Stomach (tissue), 9 donors: ENCODE data around the gene MCF2L2. TPM values are rescaled to one million over a fixed set of nuclear protein-coding genes. Genes with fewer than 3 reads are reported as not detected.
A peak's percentile ranks its signal among the peaks of the same experiment; 100 is the strongest.

Source experiments
- DNase-seq, 2 donors: peaks; one replicate each; pipeline versions ENCODE4 v3.0.0 to v3.0.0-alpha.2; 2013 to 2019
- H3K27ac ChIP-seq, 5 donors: fragments of 200-600 bp in 4 of 5; sonication (generic) in 4 of 5; one replicate each; pipeline ENCODE4 v1.5.1; 2013 to 2019; ENCODE audit warnings: mild to moderate bottlenecking in 1 of 5, moderate library complexity in 1 of 5
- H3K27me3 ChIP-seq, 3 donors: fragments of 200-600 bp; sonication (generic); one replicate each; pipeline ENCODE4 v1.5.1; 2017 to 2019; ENCODE audit warnings: mixed run types in 1 of 3
- H3K36me3 ChIP-seq, 4 donors: fragments of 200-600 bp; sonication (generic); 1 replicate in 3 of 4; 2 replicates in 1 of 4; pipeline ENCODE4 v1.5.1; 2016 to 2019
- H3K4me1 ChIP-seq, 4 donors: fragments of 200-600 bp; sonication (generic); one replicate each; pipeline ENCODE4 v1.5.1; 2016 to 2019
- H3K4me3 ChIP-seq, 4 donors: fragments of 200-600 bp; sonication (generic) in 3 of 4; one replicate each; pipeline ENCODE4 v1.5.1; 2016 to 2019; ENCODE audit warnings: mild to moderate bottlenecking in 1 of 4
- H3K9me3 ChIP-seq, 4 donors: fragments of 200-600 bp; sonication (generic); one replicate each; pipeline ENCODE4 v1.5.1; 2016 to 2019
- CTCF ChIP-seq, 7 experiments: fragments of 450-650 bp in 4 of 7; fragments of 200-600 bp in 3 of 7; sonication (generic) in 3 of 7; IDR thresholded peaks; one replicate each; pipeline ENCODE4 v1.5.1; 2016 to 2019; ENCODE audit warnings: antibody characterized with exemption in 7 of 7, control low read depth in 2 of 7, mild to moderate bottlenecking in 1 of 7
- EP300 ChIP-seq: sonication (generic); formaldehyde crosslinking; IDR thresholded peaks from one replicate; pipeline ENCODE4 v1.6.1; 2017; ENCODE audit warnings: antibody characterized with exemption
- POLR2A ChIP-seq, 4 donors: fragments of 450-650 bp; IDR thresholded peaks; one replicate each; pipeline ENCODE4 v1.6.1; 2016; ENCODE audit warnings: antibody characterized with exemption in 4 of 4, control low read depth in 2 of 4, mild to moderate bottlenecking in 1 of 4, moderate library complexity in 1 of 4
- POLR2AphosphoS5 ChIP-seq, 3 donors: sonication (generic); formaldehyde crosslinking; IDR thresholded peaks; one replicate each; pipeline ENCODE4 v1.6.1; 2016; ENCODE audit warnings: antibody characterized with exemption in 3 of 3
- WGBS, 5 donors: extraction: QIAGEN DNeasy Blood & Tissue Kit in 3 of 5; methylation state at CpG; one replicate each; pipeline versions ENCODE4 v1.1.5 to v1.1.7; 2013 to 2018; 5-methylcytosine and 5-hydroxymethylcytosine counted together
- intact Hi-C: fragments of 100-400 bp; cut with DNase I; formaldehyde crosslinking; loops from one replicate; pipeline ENCODE4 v1.15.1; 2023; ENCODE audit warnings: low total_unique reads
- polyA plus RNA-seq, 3 donors: library from polyadenylated mRNA; stranded (reverse); fragments of 200-250 nt; gene quantifications; one replicate each; pipeline ENCODE4 v1.2.3, GENCODE V29; 2013
- total RNA-seq, 5 donors: library from RNA; depleted of rRNA; stranded (reverse); fragments of >200 nt; gene quantifications; one replicate each; pipeline versions ENCODE4 v1.1.0 to v1.2.3, GENCODE V29; 2014 to 2016
- donor health status: healthy with polysubstance abuse.
- donor health status: Bipolar disorder and iron deficiency.
- donor health status: healthy.

MCF2L2 gene
- total and polyA plus RNA-seq, 8 donors, result 0.05 to 2.0 (median 0.22) TPM; not detected in 2

- WGBS, 5 donors, result 77 to 89% (median 85%) methylated on average over 5 of the region's 5 CpGs
Measured at GRCh38 chr3:183308751-183309150, 119.7 kb downstream of the MCF2L2 start.

GRCh38 chr3:183307749-183308148, 120.7 kb downstream of the MCF2L2 start:
- H3K4me1 ChIP-seq, result peaks cover 7 to 31% (median 13%) of the 10 kb centered on the region in 4 donors
- intact Hi-C loops, result no loop called here
- no peak for DNase-seq
- 62 to 74% (median 70%) methylated on average over 2 of the region's 2 CpGs for WGBS, 5 donors
- no peaks in the 10 kb centered on the region for H3K9me3 ChIP-seq
- no peak overlapping the region for H3K4me3 ChIP-seq
- H3K36me3 ChIP-seq, result no peaks in the 10 kb centered on the region
- TF ChIP-seq EP300, result no peak
- no peak for TF ChIP-seq POLR2AphosphoS5 (IDR thresholded peaks at IDR 0.05)
- no peaks in the 10 kb centered on the region for H3K27me3 ChIP-seq
- peak overlapping the region; percentile 71 to 87 (median 81) for H3K27ac ChIP-seq

More at GRCh38 chr3:183308751-183309150, 119.7 kb downstream of the MCF2L2 start:
- no peak for DNase-seq
- Histone ChIP-seq H3K4me1 (peaks cover 7 to 26% (median 13%) of the 10 kb centered on the region in 4 donors), H3K27ac (no peak overlapping the region), H3K9me3 (no peaks in the 10 kb centered on the region), H3K4me3 (no peak overlapping the region), H3K27me3 (no peaks in the 10 kb centered on the region), H3K36me3 (no peaks in the 10 kb centered on the region)
- TF ChIP-seq POLR2A (IDR thresholded peaks at IDR 0.05) (no peak), CTCF (IDR thresholded peaks at IDR 0.05) (no peak), POLR2AphosphoS5 (IDR thresholded peaks at IDR 0.05) (no peak), EP300 (no peak)
- intact Hi-C loops, result no loop called here

GRCh38 chr3:183306798-183307671, 121.4 kb downstream of the MCF2L2 start:
- H3K4me3 ChIP-seq, result no peak overlapping the region
- no peaks in the 10 kb centered on the region for H3K9me3 ChIP-seq
- peaks cover 7 to 38% (median 16%) of the 10 kb centered on the region in 4 donors for H3K4me1 ChIP-seq
- H3K36me3 ChIP-seq, result no peaks in the 10 kb centered on the region
- no peaks in the 10 kb centered on the region for H3K27me3 ChIP-seq
- intact Hi-C loops, result no loop called here
- TF ChIP-seq POLR2AphosphoS5 (IDR thresholded peaks at IDR 0.05) (peak in 2 of 3 donors; percentile 55 to 88), CTCF (IDR thresholded peaks at IDR 0.05) (no peak)
- H3K27ac ChIP-seq, result peak overlapping the region; percentile 71 to 87 (median 81)
- peak; percentile 94 to 95 for DNase-seq
- WGBS, 5 donors, result 26 to 38% (median 31%) methylated on average over 9 of the region's 9 CpGs

GRCh38 chr3:183303690-183304089, 124.7 kb downstream of the MCF2L2 start:
- peak in 1 of 2 donors; percentile 44 for DNase-seq

More at GRCh38 chr3:183303690-183304089, 124.7 kb downstream of the MCF2L2 start:
- WGBS, 5 donors, result 69 to 79% (median 77%) methylated on average over 2 of the region's 2 CpGs
- Histone ChIP-seq H3K27ac (no peak overlapping the region), H3K4me3 (no peak overlapping the region), H3K27me3 (no peaks in the 10 kb centered on the region), H3K36me3 (no peaks in the 10 kb centered on the region), H3K9me3 (no peaks in the 10 kb centered on the region), H3K4me1 (peaks cover 7 to 46% (median 15%) of the 10 kb centered on the region in 4 donors)
- intact Hi-C loops, result no loop called here
- TF ChIP-seq CTCF (IDR thresholded peaks at IDR 0.05) (no peak), POLR2AphosphoS5 (IDR thresholded peaks at IDR 0.05) (no peak), POLR2A (IDR thresholded peaks at IDR 0.05) (no peak), EP300 (no peak)
